Parathyroid adenoma (tissue), 2 donors: ENCODE measurements around the gene CAMKK1.

Experiments used
- H2AFZ ChIP-seq: fragments of 300-600 bp; sonication (generic); one replicate; pipeline ENCODE4 v1.7.0; 2017; ENCODE audit warnings: antibody characterized with exemption, mild to moderate bottlenecking
- H3K27ac ChIP-seq: fragments of 300-600 bp; sonication (generic); one replicate; pipeline ENCODE4 v1.7.0; 2017
- H3K27me3 ChIP-seq: fragments of 300-600 bp; sonication (generic); one replicate; pipeline ENCODE4 v1.7.0; 2017; ENCODE audit warnings: low read length; ENCODE audit not compliant: control insufficient read depth, insufficient read depth
- H3K36me3 ChIP-seq: fragments of 300-600 bp; sonication (generic); one replicate; pipeline ENCODE4 v1.7.0; 2017; ENCODE audit warnings: low read length; ENCODE audit not compliant: control insufficient read depth, insufficient read depth
- H3K4me1 ChIP-seq: fragments of 300-600 bp; sonication (generic); one replicate; pipeline ENCODE4 v1.7.0; 2017; ENCODE audit warnings: control low read depth
- H3K4me2 ChIP-seq: fragments of 300-600 bp; sonication (generic); one replicate; pipeline ENCODE4 v1.7.0; 2017; ENCODE audit warnings: low read length
- H3K4me3 ChIP-seq: fragments of 300-600 bp; sonication (generic); one replicate; pipeline ENCODE4 v1.7.0; 2017; ENCODE audit warnings: low read depth, low read length
- H3K79me2 ChIP-seq: fragments of 300-600 bp; sonication (generic); one replicate; pipeline ENCODE4 v1.7.0; 2017; ENCODE audit warnings: control low read depth
- H3K9ac ChIP-seq: fragments of 300-600 bp; sonication (generic); one replicate; pipeline ENCODE4 v1.7.0; 2017; ENCODE audit warnings: mild to moderate bottlenecking
- H3K9me3 ChIP-seq: fragments of 300-600 bp; sonication (generic); one replicate; pipeline ENCODE4 v1.7.0; 2017; ENCODE audit warnings: low read length; ENCODE audit not compliant: control insufficient read depth
- TF ChIP-seq, protein P1 (sequence below): fragments of 300-600 bp; sonication (generic); IDR thresholded peaks from one replicate; pipeline ENCODE4 v1.7.0; 2017; ENCODE audit warnings: antibody characterized with exemption, mild to moderate bottlenecking
- donor health status: primary hyperparathyroidism.

Gene CAMKK1

DNA sequence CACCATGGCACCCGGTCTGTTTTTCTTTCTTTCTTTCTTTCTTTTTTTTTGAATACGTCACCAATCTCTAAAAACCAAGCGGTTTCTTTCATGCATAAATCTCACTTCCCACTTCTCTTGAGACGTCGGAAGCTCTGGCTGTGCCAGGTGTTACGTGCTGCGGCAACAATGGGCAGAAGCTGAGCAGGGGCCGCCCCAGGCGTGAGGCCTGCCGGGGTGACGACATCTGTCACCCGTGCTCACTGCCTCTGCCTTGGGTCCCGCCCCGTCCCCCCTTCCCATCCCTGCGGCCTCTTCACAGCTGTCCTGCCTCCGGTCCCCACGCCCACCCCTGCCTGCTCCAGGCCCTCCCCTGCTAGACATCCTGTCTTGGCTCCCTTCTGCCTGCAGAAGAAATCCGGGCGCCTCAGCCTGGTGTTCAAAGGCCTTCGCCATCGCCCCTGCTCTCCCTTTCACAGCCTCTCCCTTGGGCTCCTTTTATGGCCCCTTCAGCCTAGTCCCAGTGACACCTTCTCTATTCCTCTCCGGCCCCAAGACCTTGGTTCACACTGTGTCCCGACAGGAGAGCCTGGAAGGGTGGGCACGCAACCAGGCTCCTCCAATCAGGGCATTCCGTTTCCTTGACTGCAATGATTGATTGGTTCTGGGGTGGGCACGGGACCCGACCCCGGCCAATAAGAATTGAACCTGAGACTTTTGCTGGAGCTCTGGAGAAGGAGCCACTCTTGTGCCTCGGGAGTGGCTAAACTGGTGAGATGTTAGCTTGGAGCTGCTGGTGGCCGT is 18.6 kb upstream of the CAMKK1 start:
- H2AFZ ChIP-seq: no peak overlapping the region
- no peak overlapping the region for H3K9ac ChIP-seq
- H3K27me3 ChIP-seq: no peaks in the 10 kb centered on the region
- TF ChIP-seq, protein P1, sequence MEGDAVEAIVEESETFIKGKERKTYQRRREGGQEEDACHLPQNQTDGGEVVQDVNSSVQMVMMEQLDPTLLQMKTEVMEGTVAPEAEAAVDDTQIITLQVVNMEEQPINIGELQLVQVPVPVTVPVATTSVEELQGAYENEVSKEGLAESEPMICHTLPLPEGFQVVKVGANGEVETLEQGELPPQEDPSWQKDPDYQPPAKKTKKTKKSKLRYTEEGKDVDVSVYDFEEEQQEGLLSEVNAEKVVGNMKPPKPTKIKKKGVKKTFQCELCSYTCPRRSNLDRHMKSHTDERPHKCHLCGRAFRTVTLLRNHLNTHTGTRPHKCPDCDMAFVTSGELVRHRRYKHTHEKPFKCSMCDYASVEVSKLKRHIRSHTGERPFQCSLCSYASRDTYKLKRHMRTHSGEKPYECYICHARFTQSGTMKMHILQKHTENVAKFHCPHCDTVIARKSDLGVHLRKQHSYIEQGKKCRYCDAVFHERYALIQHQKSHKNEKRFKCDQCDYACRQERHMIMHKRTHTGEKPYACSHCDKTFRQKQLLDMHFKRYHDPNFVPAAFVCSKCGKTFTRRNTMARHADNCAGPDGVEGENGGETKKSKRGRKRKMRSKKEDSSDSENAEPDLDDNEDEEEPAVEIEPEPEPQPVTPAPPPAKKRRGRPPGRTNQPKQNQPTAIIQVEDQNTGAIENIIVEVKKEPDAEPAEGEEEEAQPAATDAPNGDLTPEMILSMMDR: no peak
- H3K79me2 ChIP-seq: no peaks in the 10 kb centered on the region
- no peak overlapping the region for H3K4me2 ChIP-seq
- H3K4me1 ChIP-seq: no peaks in the 10 kb centered on the region
- no peak overlapping the region for H3K27ac ChIP-seq
- no peaks in the 10 kb centered on the region for H3K9me3 ChIP-seq
- H3K4me3 ChIP-seq: no peak overlapping the region
- H3K36me3 ChIP-seq: no peaks in the 10 kb centered on the region

DNA sequence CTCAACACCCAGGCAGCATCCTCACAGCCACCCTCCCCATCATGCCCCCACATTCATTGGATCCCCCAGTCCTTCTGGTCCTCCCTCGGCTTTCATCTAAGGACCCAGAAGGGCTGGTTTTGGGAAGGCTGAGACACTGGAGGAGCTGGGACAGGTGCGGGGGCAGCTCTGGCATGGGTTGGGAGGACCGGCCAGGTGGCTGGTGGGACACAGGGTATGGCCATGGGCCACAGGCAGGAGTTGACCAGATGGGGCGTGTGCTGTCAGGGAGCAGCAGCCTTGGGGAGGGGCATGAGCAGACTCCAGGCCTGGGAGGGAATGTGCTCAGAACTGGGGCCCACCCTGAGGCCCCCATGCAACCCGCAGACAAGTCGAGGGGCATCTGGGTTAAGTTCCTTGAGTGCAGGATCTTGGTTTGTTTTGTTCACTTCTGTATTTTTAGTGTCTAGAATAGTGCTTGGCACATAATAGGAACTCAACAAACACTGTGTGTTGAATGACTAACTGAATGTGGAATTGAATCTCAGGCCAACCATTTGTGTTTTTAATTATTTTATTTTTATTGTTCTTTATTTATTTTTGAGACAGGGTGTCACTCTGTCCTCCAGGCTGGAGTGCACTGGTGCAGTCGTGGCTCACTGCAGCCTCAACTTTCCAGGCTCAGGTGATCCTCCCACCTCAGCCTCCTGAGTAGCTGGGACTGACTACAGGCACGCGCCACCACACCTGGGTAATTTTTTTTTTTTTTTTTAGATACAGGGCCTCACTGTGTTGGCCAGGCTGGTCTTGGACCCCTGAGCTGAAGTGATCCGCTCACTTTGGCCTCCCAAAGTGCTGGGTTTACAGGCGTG is 17.8 kb upstream of the CAMKK1 start:
- Histone ChIP-seq H3K4me2 (no peak overlapping the region), H3K27me3 (no peaks in the 10 kb centered on the region), H3K36me3 (no peaks in the 10 kb centered on the region), H3K79me2 (no peaks in the 10 kb centered on the region), H3K9me3 (no peaks in the 10 kb centered on the region), H3K4me3 (no peak overlapping the region), H3K4me1 (no peaks in the 10 kb centered on the region), H3K9ac (no peak overlapping the region), H2AFZ (no peak overlapping the region), H3K27ac (no peak overlapping the region)
- TF ChIP-seq, protein P1: no peak

DNA sequence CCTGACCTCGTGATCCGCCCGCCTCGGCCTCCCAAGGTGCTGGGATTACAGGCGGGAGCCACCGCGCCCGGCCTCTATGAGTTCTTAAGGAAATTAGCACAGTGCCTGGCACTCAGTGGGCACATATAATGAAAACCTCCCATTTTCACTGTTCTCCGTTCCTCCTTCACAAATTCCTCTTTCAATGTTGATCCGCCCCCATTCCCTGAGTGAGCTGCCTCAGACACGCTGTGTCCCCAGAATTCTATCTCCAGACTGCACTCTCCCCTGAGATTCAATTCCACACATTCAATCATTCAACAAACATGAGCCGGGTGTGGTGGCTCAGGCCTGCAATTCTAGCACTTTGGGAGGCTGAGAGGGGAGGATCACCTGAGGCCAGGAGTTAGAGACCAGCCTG is 16.4 kb upstream of the CAMKK1 start:
- Histone ChIP-seq H3K4me2 (no peak overlapping the region), H3K27ac (no peak overlapping the region), H3K79me2 (no peaks in the 10 kb centered on the region), H3K4me3 (no peak overlapping the region), H3K9me3 (no peaks in the 10 kb centered on the region), H3K27me3 (no peaks in the 10 kb centered on the region), H3K9ac (no peak overlapping the region), H3K36me3 (no peaks in the 10 kb centered on the region), H2AFZ (no peak overlapping the region), H3K4me1 (no peaks in the 10 kb centered on the region)
- TF ChIP-seq, protein P1: no peak

DNA sequence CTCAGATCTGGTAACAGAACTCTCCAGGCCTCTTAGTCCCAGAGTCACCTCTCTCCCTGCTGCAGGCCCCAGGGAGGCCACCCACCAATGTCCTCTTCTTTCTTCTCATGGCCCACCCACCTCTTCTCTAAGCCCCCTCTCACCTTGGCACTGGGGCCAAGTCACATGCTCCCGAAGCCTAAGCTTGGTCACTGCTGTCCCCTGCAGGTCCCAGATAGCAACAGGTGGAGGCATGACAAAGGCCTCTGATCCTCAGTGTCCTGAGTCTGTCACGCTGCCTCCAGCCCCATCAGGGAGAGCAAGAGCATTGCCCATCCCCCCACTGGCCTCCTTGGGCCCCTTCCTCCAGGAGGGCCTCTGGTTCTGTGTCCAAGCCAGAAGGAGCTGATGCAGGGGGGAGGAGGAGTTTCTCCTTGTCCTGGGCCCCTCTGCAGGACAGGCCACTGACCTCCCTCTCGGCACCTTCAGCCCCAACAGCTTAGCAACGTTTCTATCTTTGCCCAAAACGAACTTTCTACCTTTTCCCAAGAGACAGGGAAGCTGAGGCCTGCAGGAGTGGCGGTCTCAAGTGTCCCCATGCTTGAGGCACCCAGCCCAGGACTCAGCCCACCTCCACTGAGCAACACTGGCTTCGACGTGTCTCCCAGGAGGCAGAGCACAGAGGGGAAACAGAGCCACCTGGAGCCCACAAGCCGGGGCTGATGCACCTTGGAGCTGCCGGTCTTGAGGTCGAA is 14.8 kb upstream of the CAMKK1 start:
- Histone ChIP-seq H3K9ac (no peak overlapping the region), H3K9me3 (no peaks in the 10 kb centered on the region), H3K4me1 (no peaks in the 10 kb centered on the region), H3K4me2 (no peak overlapping the region), H3K27ac (no peak overlapping the region), H3K36me3 (no peaks in the 10 kb centered on the region), H3K4me3 (no peak overlapping the region), H3K79me2 (no peaks in the 10 kb centered on the region), H3K27me3 (no peaks in the 10 kb centered on the region), H2AFZ (no peak overlapping the region)
- TF ChIP-seq, protein P1: no peak
